WERI-Rb-1 (cell line): Measurements from ENCODE around the gene FAM13C.
"Not testable (repeated sequence)": the region's sequence is repeated elsewhere in the genome, so short reads cannot be mapped to it uniquely, and the experiment has no call there.

Experiments used
- DNase-seq: peaks from one replicate; pipeline ENCODE4 v3.0.0-alpha.2; 2020
- H3K27ac ChIP-seq: fragments of 250-450 bp; sonication (Bioruptor Pico); 2 replicates; pipeline ENCODE4 v1.5.1; 2020; ENCODE audit warnings: mild to moderate bottlenecking, moderate library complexity
- H3K27me3 ChIP-seq: fragments of 250-450 bp; sonication (Bioruptor Pico); 2 replicates; pipeline ENCODE4 v1.5.1; 2021; ENCODE audit warnings: mild to moderate bottlenecking, low read depth, moderate library complexity; ENCODE audit not compliant: insufficient read depth, severe bottlenecking
- H3K36me3 ChIP-seq: fragments of 250-450 bp; sonication (Bioruptor Pico); 2 replicates; pipeline ENCODE4 v1.5.1; 2020; ENCODE audit warnings: mild to moderate bottlenecking, moderate library complexity
- H3K4me3 ChIP-seq: 2 replicates; pipeline ENCODE4 v1.5.1; 2011; ENCODE audit warnings: low read depth, mild to moderate bottlenecking, control low read depth, low read length
- H3K9me3 ChIP-seq: fragments of 250-450 bp; sonication (Bioruptor Pico); 2 replicates; pipeline ENCODE4 v1.5.1; 2021; ENCODE audit warnings: mild to moderate bottlenecking, moderate library complexity; ENCODE audit not compliant: severe bottlenecking
- CTCF ChIP-seq: IDR thresholded peaks from 2 replicates; pipeline ENCODE4 v1.5.1; 2011; ENCODE audit warnings: low read depth, mild to moderate bottlenecking, control low read depth, inconsistent platforms, low read length

Gene FAM13C

GRCh38 chr10:59244871-59245270 is 117.5 kb downstream of the FAM13C start:
- no peak for DNase-seq
- Histone ChIP-seq H3K36me3 (peaks cover 49% of the 10 kb centered on the region), H3K27ac (no peak overlapping the region), H3K9me3 (no peaks in the 10 kb centered on the region), H3K4me3 (no peak overlapping the region), H3K27me3 (no peaks in the 10 kb centered on the region)
- no peak for TF ChIP-seq CTCF

GRCh38 chr10:59243611-59244195 is 118.6 kb downstream of the FAM13C start:
- TF ChIP-seq CTCF, result no peak
- Histone ChIP-seq H3K4me3 (no peak overlapping the region), H3K27me3 (no peaks in the 10 kb centered on the region), H3K9me3 (no peaks in the 10 kb centered on the region), H3K36me3 (peaks cover 57% of the 10 kb centered on the region), H3K27ac (no peak overlapping the region)
- DNase-seq, result no peak

- Histone ChIP-seq H3K27me3 (no peaks in the 10 kb centered on the region), H3K36me3 (peaks cover 50% of the 10 kb centered on the region), H3K27ac (no peak overlapping the region), H3K9me3 (no peaks in the 10 kb centered on the region), H3K4me3 (no peak overlapping the region)
- no peak for DNase-seq
- no peak for TF ChIP-seq CTCF
These were observed 119.4 kb downstream of the FAM13C start for GRCh38 chr10:59242991-59243390.

- TF ChIP-seq CTCF, result no peak
These were observed 120.3 kb downstream of the FAM13C start for GRCh38 chr10:59242057-59242456.

DNA sequence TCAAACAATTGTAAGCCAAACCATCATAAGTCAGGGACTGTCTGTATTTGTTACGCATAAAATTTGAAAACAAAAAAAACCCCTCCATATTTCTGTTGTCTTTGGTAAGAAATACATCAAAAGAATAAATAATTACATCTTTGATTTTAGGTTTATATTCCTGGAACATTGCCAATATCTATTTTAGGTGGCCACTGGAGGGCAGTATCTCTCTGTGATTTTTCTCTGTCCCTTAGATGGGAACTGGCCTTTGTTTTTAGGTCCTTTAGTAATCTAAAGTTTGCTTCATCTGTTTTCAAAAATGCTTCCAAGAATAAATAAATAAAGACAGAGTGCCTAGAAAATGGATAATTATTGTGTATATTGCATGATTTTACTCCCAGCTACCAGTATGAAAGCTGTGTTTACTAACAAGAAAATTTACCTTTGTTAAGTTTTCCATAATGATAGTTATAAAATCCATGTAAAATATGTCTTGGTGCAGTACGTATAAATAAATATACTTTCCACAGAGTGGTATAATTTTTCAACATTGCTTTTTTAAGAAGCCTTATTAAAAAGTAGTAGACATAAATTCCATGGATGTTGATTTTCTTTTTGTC is 121.7 kb downstream of the FAM13C start:
- Histone ChIP-seq H3K36me3 (peaks cover 53% of the 10 kb centered on the region), H3K9me3 (no peaks in the 10 kb centered on the region), H3K27ac (no peak overlapping the region), H3K4me3 (no peak overlapping the region), H3K27me3 (no peaks in the 10 kb centered on the region)
- no peak for TF ChIP-seq CTCF
- DNase-seq, result no peak

More at GRCh38 chr10:59242057-59242456, 120.3 kb downstream of the FAM13C start:
- Histone ChIP-seq H3K27me3 (no peaks in the 10 kb centered on the region), H3K36me3 (peaks cover 51% of the 10 kb centered on the region), H3K9me3 (no peaks in the 10 kb centered on the region), H3K4me3 (no peak overlapping the region), H3K27ac (no peak overlapping the region)
- no peak for DNase-seq

DNA sequence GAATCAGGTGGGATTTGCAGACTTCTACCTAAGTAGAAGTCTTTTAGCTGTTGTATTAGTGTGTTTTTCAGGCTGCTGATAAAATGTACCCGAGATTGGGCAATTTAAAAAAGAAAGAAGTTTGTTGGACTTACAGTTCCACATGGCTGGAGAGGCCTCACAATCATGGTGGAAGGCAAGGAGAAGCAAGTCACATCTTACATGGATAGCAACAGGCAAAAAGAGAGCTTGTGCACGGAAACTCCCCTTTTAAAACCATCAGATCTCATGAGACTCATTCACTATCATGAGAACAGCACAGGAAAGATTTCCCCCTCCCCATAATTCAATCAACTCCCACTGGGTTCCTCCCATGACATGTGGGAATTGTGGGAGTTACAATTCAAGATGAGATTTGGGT is 123.2 kb downstream of the FAM13C start:
- not testable (repeated sequence) for H3K27me3 ChIP-seq, H3K27ac ChIP-seq, H3K4me3 ChIP-seq, DNase-seq, H3K9me3 ChIP-seq
- peaks cover 47% of the 10 kb centered on the region for H3K36me3 ChIP-seq
